ENCODE measurements around the gene QRFP.

The QRFP gene

DNA sequence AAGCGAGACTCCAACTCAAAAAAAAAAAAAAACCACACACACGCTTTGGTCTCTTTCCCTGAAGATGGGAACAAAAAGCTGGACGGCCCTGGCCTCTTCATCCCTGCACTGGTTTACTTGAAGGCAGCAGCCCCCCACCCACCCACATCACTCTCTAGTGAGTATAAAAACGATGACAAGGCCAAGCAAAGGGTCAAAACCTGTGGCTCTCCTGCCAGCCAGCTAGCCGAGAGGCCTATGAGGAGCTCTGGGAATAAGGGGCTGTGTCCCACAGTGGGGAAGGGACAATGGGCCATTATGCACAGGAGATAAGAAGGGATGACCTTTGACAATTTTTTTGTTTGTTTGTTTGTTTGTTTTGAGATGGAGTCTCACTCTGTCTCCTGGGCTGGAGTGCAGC, 13.1 kb downstream of the QRFP start:
- Histone ChIP-seq H3K9me3 (ENCODE audit: insufficient read depth, low read depth, low read length) (no peaks in the 10 kb centered on the region), H3K27me3 (ENCODE audit: insufficient read depth, low read length) (no peaks in the 10 kb centered on the region), H3K9ac (ENCODE audit: low read depth, low read length) (no peak overlapping the region), H3K27ac (ENCODE audit: low read depth, low read length) (no peak overlapping the region), H3K4me3 (ENCODE audit: low read length) (no peak overlapping the region), H3K36me3 (ENCODE audit: insufficient read depth, low read length) (peaks cover 91% of the 10 kb centered on the region), H3K4me1 (ENCODE audit: insufficient read depth, low read length) (no peaks in the 10 kb centered on the region)
- WGBS = 91% methylated on average over 5 of the region's 5 CpGs

DNA sequence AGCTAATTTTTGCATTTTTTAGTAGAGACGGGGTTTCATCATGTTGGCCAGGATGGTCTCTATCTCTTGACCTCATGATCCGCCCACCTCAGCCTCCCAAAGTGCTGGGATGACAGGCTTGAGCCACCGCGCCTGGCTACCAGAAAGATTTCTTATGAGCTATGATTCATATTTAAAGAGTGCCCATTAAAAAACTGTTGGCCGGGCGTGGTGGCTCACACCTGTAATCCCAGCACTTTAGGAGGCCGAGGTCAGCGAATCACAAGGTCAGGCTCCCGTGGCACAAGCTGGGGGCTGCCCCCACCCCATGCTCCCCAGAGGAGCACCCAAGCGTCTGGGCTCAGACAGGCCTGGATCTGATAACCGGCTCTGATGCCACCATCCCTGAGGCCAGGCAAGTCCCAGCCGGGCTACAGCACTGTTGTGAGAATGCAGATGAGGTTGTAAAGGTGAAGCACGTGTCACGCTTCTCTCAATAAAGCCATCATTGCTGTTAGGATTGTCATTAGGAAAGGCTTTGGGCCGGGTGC, 13.9 kb downstream of the QRFP start:
- Histone ChIP-seq H3K9ac (ENCODE audit: low read depth, low read length) (no peak overlapping the region), H3K9me3 (ENCODE audit: insufficient read depth, low read depth, low read length) (no peaks in the 10 kb centered on the region), H3K4me3 (ENCODE audit: low read length) (no peak overlapping the region), H3K4me1 (ENCODE audit: insufficient read depth, low read length) (no peaks in the 10 kb centered on the region), H3K27me3 (ENCODE audit: insufficient read depth, low read length) (no peaks in the 10 kb centered on the region), H3K36me3 (ENCODE audit: insufficient read depth, low read length) (peaks cover 90% of the 10 kb centered on the region), H3K27ac (ENCODE audit: low read depth, low read length) (no peak overlapping the region)
- WGBS = 93% methylated on average over 15 of the region's 15 CpGs

DNA sequence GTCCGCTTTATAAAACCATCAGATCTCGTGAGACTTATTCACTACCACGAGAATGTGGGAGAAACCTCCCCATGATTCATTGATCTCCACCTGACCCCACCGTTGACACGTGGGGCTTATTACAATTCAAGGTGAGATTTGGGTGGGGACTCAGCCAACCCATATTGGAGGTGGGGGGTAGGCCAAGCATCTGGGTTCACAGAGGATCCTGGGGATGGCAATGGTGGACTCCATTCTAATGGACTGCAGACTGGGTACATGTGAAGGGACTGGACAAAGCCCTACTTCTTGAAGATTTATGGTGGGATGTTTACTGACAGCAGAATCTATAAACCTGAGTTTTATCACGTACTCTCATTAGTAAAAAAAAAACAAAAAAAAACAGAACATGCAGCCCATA, 15.1 kb downstream of the QRFP start:
- peaks cover 88% of the 10 kb centered on the region for H3K36me3 ChIP-seq (ENCODE audit: insufficient read depth, low read length)
- H3K9me3 ChIP-seq (ENCODE audit: insufficient read depth, low read depth, low read length) = no peaks in the 10 kb centered on the region
- H3K4me3 ChIP-seq (ENCODE audit: low read length) = no peak overlapping the region
- WGBS = 93% methylated on average over 5 of the region's 6 CpGs
- no peak overlapping the region for H3K27ac ChIP-seq (ENCODE audit: low read depth, low read length)
- no peak overlapping the region for H3K9ac ChIP-seq (ENCODE audit: low read depth, low read length)
- H3K27me3 ChIP-seq (ENCODE audit: insufficient read depth, low read length) = no peaks in the 10 kb centered on the region
- no peaks in the 10 kb centered on the region for H3K4me1 ChIP-seq (ENCODE audit: insufficient read depth, low read length)

DNA sequence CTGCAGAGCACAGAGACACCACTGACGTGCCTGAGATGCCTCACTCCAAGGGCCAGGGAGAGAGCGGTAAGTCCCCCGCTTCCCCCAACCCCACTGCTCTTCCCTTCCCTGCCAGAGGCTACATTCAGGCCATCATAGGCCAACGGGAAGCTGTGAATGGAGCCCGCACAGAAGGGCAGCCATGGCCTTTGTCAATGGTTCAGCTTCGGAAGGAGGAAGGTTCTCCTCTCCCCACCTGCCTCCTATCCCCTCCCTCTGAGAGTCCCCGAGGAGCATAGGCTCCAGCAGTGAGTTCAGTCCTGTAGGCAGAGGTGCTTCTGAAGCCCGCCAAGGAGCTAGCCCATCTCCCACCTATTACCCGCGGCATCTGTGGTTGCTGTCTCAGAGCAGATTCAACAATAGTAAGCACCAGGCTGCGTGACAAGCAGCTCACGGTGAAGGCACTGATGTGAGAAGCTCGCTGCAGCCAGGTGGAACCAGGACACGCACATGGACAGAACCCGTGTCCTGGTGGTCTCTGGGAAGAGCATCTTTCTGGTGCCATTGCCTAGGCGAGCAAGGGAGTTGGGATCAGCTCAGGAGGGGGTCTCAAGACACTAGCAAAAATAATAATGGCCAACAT, 15.9 kb downstream of the QRFP start:
- H3K27me3 ChIP-seq (ENCODE audit: insufficient read depth, low read length) = no peaks in the 10 kb centered on the region
- H3K4me3 ChIP-seq (ENCODE audit: low read length) = no peak overlapping the region
- H3K36me3 ChIP-seq (ENCODE audit: insufficient read depth, low read length) = peaks cover 83% of the 10 kb centered on the region
- H3K27ac ChIP-seq (ENCODE audit: low read depth, low read length) = no peak overlapping the region
- H3K9ac ChIP-seq (ENCODE audit: low read depth, low read length) = no peak overlapping the region
- H3K4me1 ChIP-seq (ENCODE audit: insufficient read depth, low read length) = no peaks in the 10 kb centered on the region
- 96% methylated on average over 16 of the region's 16 CpGs for WGBS
- no peaks in the 10 kb centered on the region for H3K9me3 ChIP-seq (ENCODE audit: insufficient read depth, low read depth, low read length)

DNA sequence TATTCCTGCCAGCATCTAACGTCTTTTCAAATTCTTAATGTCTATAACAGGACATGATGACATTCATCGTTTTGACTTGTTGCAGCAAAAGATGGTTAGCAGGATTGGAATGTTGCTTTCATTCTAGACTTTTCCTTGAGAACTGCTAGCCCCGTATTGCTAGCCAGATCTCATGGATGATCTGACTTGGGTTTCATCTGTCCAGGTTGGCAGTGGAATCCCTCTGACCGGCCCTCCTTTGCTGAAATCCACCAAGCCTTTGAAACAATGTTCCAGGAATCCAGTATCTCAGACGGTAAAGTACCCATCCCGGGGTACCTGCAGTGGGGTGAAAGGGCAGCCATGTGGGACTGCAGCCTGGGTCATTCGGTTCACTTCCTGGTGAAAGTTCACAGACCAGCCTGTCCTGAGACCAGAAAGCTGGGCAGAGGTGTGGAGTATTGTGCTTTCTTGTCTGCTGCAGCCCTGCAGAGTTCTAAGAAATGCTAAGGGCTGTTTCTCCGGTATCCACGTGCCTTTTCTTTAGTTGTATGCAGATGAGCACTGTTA, 16.7 kb downstream of the QRFP start:
- no peak overlapping the region for H3K4me3 ChIP-seq (ENCODE audit: low read length)
- no peaks in the 10 kb centered on the region for H3K9me3 ChIP-seq (ENCODE audit: insufficient read depth, low read depth, low read length)
- no peak overlapping the region for H3K9ac ChIP-seq (ENCODE audit: low read depth, low read length)
- H3K4me1 ChIP-seq (ENCODE audit: insufficient read depth, low read length) = no peaks in the 10 kb centered on the region
- H3K36me3 ChIP-seq (ENCODE audit: insufficient read depth, low read length) = peaks cover 82% of the 10 kb centered on the region
- no peak overlapping the region for H3K27ac ChIP-seq (ENCODE audit: low read depth, low read length)
- H3K27me3 ChIP-seq (ENCODE audit: insufficient read depth, low read length) = no peaks in the 10 kb centered on the region
- 92% methylated on average over 9 of the region's 9 CpGs for WGBS

DNA sequence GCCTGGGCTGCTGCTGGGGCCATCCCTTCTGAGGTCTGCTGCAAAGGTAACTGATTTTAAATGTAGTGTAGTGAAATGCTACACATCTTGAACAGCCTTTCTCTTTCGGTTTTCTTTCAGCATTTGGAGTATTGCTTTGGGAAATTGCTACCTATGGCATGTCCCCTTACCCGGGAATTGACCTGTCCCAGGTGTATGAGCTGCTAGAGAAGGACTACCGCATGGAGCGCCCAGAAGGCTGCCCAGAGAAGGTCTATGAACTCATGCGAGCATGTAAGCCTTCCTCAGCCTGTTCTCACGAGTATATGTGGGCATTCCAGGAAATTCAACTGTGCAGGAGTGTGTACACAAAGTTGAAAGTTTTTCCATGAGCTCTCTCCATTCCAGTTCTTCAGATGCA, 18.3 kb downstream of the QRFP start:
- no peaks in the 10 kb centered on the region for H3K4me1 ChIP-seq (ENCODE audit: insufficient read depth, low read length)
- WGBS = 96% methylated on average over 6 of the region's 6 CpGs
- H3K36me3 ChIP-seq (ENCODE audit: insufficient read depth, low read length) = peaks cover 82% of the 10 kb centered on the region
- no peak overlapping the region for H3K4me3 ChIP-seq (ENCODE audit: low read length)
- no peak overlapping the region for H3K9ac ChIP-seq (ENCODE audit: low read depth, low read length)
- H3K9me3 ChIP-seq (ENCODE audit: insufficient read depth, low read depth, low read length) = no peaks in the 10 kb centered on the region
- H3K27me3 ChIP-seq (ENCODE audit: insufficient read depth, low read length) = no peaks in the 10 kb centered on the region
- no peak overlapping the region for H3K27ac ChIP-seq (ENCODE audit: low read depth, low read length)

DNA sequence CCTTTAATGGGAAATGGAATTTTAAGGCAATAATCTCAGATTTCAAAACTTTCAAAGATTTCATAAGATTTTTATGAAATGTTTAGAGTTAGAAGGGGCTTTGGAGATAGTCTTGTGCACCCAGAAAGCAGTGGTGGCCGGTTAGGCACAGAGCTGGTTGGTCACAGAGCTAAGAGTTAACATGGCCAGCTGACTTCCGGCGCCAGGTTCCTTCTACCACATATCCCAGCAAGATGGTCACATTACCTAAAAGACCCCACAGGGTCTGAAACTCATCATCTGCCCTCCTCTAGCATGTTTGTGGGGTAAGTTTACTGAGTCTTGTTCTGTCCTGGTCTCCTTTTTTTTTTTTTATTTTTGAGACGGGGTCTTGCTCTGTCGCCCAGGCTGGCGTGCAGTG, 19.3 kb downstream of the QRFP start:
- Histone ChIP-seq H3K9me3 (ENCODE audit: insufficient read depth, low read depth, low read length) (no peaks in the 10 kb centered on the region), H3K36me3 (ENCODE audit: insufficient read depth, low read length) (peaks cover 90% of the 10 kb centered on the region), H3K27ac (ENCODE audit: low read depth, low read length) (no peak overlapping the region), H3K4me3 (ENCODE audit: low read length) (no peak overlapping the region), H3K4me1 (ENCODE audit: insufficient read depth, low read length) (no peaks in the 10 kb centered on the region), H3K27me3 (ENCODE audit: insufficient read depth, low read length) (no peaks in the 10 kb centered on the region), H3K9ac (ENCODE audit: low read depth, low read length) (no peak overlapping the region)
- WGBS = 97% methylated on average over 6 of the region's 6 CpGs

DNA sequence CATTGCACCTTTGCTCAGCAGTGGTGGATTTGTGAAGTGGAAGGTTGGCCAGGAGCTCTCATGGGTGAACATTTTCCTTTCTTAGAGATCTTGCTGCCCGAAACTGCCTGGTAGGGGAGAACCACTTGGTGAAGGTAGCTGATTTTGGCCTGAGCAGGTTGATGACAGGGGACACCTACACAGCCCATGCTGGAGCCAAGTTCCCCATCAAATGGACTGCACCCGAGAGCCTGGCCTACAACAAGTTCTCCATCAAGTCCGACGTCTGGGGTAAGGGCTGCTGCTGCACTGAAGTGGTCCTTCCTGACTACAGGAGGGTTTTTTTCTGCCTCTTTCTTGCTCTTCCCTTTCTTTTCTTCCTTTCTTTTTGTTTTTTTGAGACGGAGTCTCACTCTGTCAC, 21.8 kb downstream of the QRFP start:
- no peaks in the 10 kb centered on the region; the same call in 1 of the 2 replicates for H3K4me1 ChIP-seq (ENCODE audit: insufficient read depth, low read length)
- H3K36me3 ChIP-seq (ENCODE audit: insufficient read depth, low read length) = peaks cover 90% of the 10 kb centered on the region
- H3K27me3 ChIP-seq (ENCODE audit: insufficient read depth, low read length) = no peaks in the 10 kb centered on the region
- 95% methylated on average over 5 of the region's 5 CpGs for WGBS
- H3K27ac ChIP-seq (ENCODE audit: low read depth, low read length) = no peak overlapping the region
- no peak overlapping the region for H3K9ac ChIP-seq (ENCODE audit: low read depth, low read length)
- no peak overlapping the region for H3K4me3 ChIP-seq (ENCODE audit: low read length)
- no peaks in the 10 kb centered on the region for H3K9me3 ChIP-seq (ENCODE audit: insufficient read depth, low read depth, low read length)

DNA sequence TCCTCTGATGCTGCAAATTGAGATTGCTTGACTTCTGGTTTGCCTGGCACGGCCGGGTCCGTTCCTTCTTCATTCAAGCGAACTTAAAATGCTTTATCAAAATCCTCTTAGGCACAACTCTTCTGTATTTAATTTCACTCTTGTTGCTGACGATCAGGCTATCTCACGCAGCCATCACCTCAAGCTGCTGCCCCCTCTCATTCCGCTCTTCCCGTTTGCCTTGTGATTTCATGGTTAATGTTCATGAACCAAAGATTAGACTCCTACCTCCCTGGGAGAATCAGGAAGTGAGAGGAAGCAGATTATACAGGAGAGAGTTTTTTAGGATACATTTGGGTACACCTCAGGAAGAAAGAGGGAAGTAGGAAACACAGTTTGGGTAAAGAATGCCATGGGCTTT, 22.6 kb downstream of the QRFP start:
- WGBS = 95% methylated on average over 8 of the region's 8 CpGs

DNA sequence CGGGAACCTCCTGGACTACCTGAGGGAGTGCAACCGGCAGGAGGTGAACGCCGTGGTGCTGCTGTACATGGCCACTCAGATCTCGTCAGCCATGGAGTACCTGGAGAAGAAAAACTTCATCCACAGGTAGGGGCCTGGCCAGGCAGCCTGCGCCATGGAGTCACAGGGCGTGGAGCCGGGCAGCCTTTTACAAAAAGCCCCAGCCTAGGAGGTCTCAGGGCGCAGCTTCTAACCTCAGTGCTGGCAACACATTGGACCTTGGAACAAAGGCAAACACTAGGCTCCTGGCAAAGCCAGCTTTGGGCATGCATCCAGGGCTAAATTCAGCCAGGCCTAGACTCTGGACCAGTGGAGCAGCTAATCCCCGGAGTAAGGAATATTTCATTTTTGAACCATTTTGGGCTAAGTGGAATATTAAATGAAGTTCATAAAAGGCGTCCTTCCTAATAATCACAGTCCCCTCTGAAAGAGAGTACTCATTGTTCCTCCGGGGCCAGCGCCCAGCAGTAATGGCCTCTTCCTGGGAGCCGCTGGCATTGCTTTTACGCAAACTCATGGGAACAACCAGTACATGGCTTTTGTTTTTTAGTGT, 23.6 kb downstream of the QRFP start:
- peaks cover 79% of the 10 kb centered on the region for H3K36me3 ChIP-seq (ENCODE audit: insufficient read depth, low read length)
- H3K27ac ChIP-seq (ENCODE audit: low read depth, low read length) = no peak overlapping the region
- H3K4me1 ChIP-seq (ENCODE audit: insufficient read depth, low read length) = no peaks in the 10 kb centered on the region; the same call in 1 of the 2 replicates
- H3K9ac ChIP-seq (ENCODE audit: low read depth, low read length) = no peak overlapping the region
- H3K4me3 ChIP-seq (ENCODE audit: low read length) = no peak overlapping the region
- WGBS = 96% methylated on average over 15 of the region's 15 CpGs
- H3K27me3 ChIP-seq (ENCODE audit: insufficient read depth, low read length) = no peaks in the 10 kb centered on the region
- no peaks in the 10 kb centered on the region for H3K9me3 ChIP-seq (ENCODE audit: insufficient read depth, low read depth, low read length)

More for the DNA sequence above, 22.6 kb downstream of the QRFP start:
- H3K27ac ChIP-seq (ENCODE audit: low read depth, low read length) = no peak overlapping the region
- H3K36me3 ChIP-seq (ENCODE audit: insufficient read depth, low read length) = peaks cover 88% of the 10 kb centered on the region
- H3K4me3 ChIP-seq (ENCODE audit: low read length) = no peak overlapping the region
- no peaks in the 10 kb centered on the region; the same call in 1 of the 2 replicates for H3K4me1 ChIP-seq (ENCODE audit: insufficient read depth, low read length)
- no peaks in the 10 kb centered on the region for H3K9me3 ChIP-seq (ENCODE audit: insufficient read depth, low read depth, low read length)
- no peaks in the 10 kb centered on the region for H3K27me3 ChIP-seq (ENCODE audit: insufficient read depth, low read length)
- no peak overlapping the region for H3K9ac ChIP-seq (ENCODE audit: low read depth, low read length)

DNA sequence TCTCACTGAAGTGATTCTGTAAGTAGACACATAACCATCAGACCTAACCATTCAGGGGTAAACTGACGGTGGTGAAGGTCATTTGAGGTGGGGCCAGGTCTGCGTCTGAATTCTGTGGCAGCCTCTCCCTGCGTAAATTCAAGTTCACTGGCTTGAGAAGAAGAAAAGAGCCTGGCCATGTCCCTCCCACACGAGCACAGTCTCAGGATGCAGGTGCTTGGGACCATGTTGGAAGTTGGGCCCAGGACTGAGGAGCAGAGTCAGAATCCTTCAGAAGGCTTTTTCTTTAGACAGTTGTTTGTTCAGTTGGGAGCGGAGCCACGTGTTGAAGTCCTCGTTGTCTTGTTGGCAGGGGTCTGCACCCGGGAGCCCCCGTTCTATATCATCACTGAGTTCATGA, 24.1 kb downstream of the QRFP start:
- Histone ChIP-seq H3K27me3 (ENCODE audit: insufficient read depth, low read length) (no peaks in the 10 kb centered on the region), H3K9me3 (ENCODE audit: insufficient read depth, low read depth, low read length) (no peaks in the 10 kb centered on the region), H3K27ac (ENCODE audit: low read depth, low read length) (no peak overlapping the region), H3K9ac (ENCODE audit: low read depth, low read length) (no peak overlapping the region), H3K4me1 (ENCODE audit: insufficient read depth, low read length) (no peaks in the 10 kb centered on the region; the same call in 1 of the 2 replicates), H3K4me3 (ENCODE audit: low read length) (no peak overlapping the region), H3K36me3 (ENCODE audit: insufficient read depth, low read length) (peaks cover 78% of the 10 kb centered on the region)
- 96% methylated on average over 9 of the region's 9 CpGs for WGBS

All from HUES64 (cell line).